OCI-LY3 (cell line): Measurements from ENCODE around the gene ETV6.

Experiments
- H2AFZ ChIP-seq: fragments of 200-600, 300-600 bp; shearing (Covaris generic); 2 replicates; pipeline ENCODE4 v1.6.0; 2014; ENCODE audit warnings: antibody characterized with exemption, low read depth, low read length
- H3K27ac ChIP-seq: fragments of 200-600, 300-600 bp; sonication (generic); 2 replicates; pipeline ENCODE4 v1.5.1; 2014; ENCODE audit warnings: mild to moderate bottlenecking, low read length, moderate library complexity, mixed read lengths
- H3K27me3 ChIP-seq: fragments of 200-600, 300-600 bp; sonication (generic); 2 replicates; pipeline ENCODE4 v1.6.1; 2014; ENCODE audit warnings: low read depth, low read length, mixed read lengths
- H3K36me3 ChIP-seq: fragments of 200-600, 300-600 bp; sonication (generic); replicated peaks from 2 replicates; pipeline ENCODE3; 2014; ENCODE audit warnings: low read depth, low read length, mixed read lengths
- H3K4me1 ChIP-seq: fragments of 300-600, 200-600 bp; sonication (generic); 2 replicates; pipeline ENCODE4 v1.6.1; 2014; ENCODE audit warnings: low read length, mixed read lengths
- H3K4me2 ChIP-seq: fragments of 200-600, 300-600 bp; sonication (generic); 2 replicates; pipeline ENCODE4 v1.6.1; 2014; ENCODE audit warnings: low read length, mixed read lengths
- H3K4me3 ChIP-seq: fragments of 300-600, 200-600 bp; sonication (generic); 2 replicates; pipeline ENCODE4 v1.5.1; 2014; ENCODE audit warnings: antibody characterized with exemption, mild to moderate bottlenecking, low read length, moderate library complexity
- H3K79me2 ChIP-seq: fragments of 300-600, 200-600 bp; shearing (Covaris generic); 2 replicates; pipeline ENCODE4 v1.6.1; 2014; ENCODE audit warnings: mild to moderate bottlenecking, low read length, mixed read lengths
- H3K9ac ChIP-seq: fragments of 300-600, 200-600 bp; shearing (Covaris generic); 2 replicates; pipeline ENCODE4 v1.6.0; 2014; ENCODE audit warnings: mild to moderate bottlenecking, low read length, moderate library complexity
- H3K9me3 ChIP-seq: fragments of 200-600, 300-600 bp; shearing (Covaris generic); 2 replicates; pipeline ENCODE4 v1.6.1; 2014; ENCODE audit warnings: low read length, mixed read lengths; ENCODE audit not compliant: insufficient read depth
- H4K20me1 ChIP-seq: fragments of 200-600, 300-600 bp; sonication (generic); 2 replicates; pipeline ENCODE4 v1.6.1; 2016; ENCODE audit warnings: low read length, mixed read lengths; ENCODE audit not compliant: insufficient read depth
- CTCF ChIP-seq: fragments of 200-600, 300-600 bp; sonication (generic); IDR thresholded peaks from 2 replicates; pipeline ENCODE4 v1.5.1; 2014; ENCODE audit warnings: antibody characterized with exemption, low read length, low read depth
- EZH2phosphoT487 ChIP-seq: fragments of 200-600 bp; shearing (Covaris generic); IDR thresholded peaks from 2 replicates; pipeline ENCODE4 v1.6.1; 2018; ENCODE audit warnings: antibody characterized with exemption, mixed run types, low read depth

ETV6 gene

GRCh38 chr12:11667171-11667570 lies 17.7 kb downstream of the ETV6 start:
- H2AFZ ChIP-seq, result no peak overlapping the region
- no peak overlapping the region for H3K27ac ChIP-seq
- H3K79me2 ChIP-seq, result peaks cover 100% of the 10 kb centered on the region
- no peak overlapping the region for H3K4me2 ChIP-seq
- H3K9me3 ChIP-seq, result no peaks in the 10 kb centered on the region
- H3K9ac ChIP-seq, result no peak overlapping the region
- no peak overlapping the region for H3K4me3 ChIP-seq
- TF ChIP-seq CTCF (no peak), EZH2phosphoT487 (no peak)
- peaks cover 98% of the 10 kb centered on the region for H4K20me1 ChIP-seq
- no peaks in the 10 kb centered on the region for H3K4me1 ChIP-seq
- no peaks in the 10 kb centered on the region for H3K27me3 ChIP-seq
- peaks cover 11% of the 10 kb centered on the region for H3K36me3 ChIP-seq

- Histone ChIP-seq H3K36me3 (peaks cover 9% of the 10 kb centered on the region), H3K4me2 (no peak overlapping the region), H3K9ac (no peak overlapping the region), H3K9me3 (no peaks in the 10 kb centered on the region), H3K4me1 (no peaks in the 10 kb centered on the region), H4K20me1 (peaks cover 98% of the 10 kb centered on the region), H2AFZ (no peak overlapping the region), H3K79me2 (peaks cover 100% of the 10 kb centered on the region), H3K27ac (no peak overlapping the region), H3K4me3 (no peak overlapping the region), H3K27me3 (no peaks in the 10 kb centered on the region)
- TF ChIP-seq EZH2phosphoT487, result no peak
- TF ChIP-seq CTCF, result no peak
These were observed 19.1 kb downstream of the ETV6 start for GRCh38 chr12:11668611-11669010.

GRCh38 chr12:11669348-11669747 lies 19.9 kb downstream of the ETV6 start:
- no peak overlapping the region for H3K4me3 ChIP-seq
- H3K27me3 ChIP-seq, result no peaks in the 10 kb centered on the region
- peaks cover 98% of the 10 kb centered on the region for H4K20me1 ChIP-seq
- H3K4me2 ChIP-seq, result no peak overlapping the region
- no peak overlapping the region for H3K27ac ChIP-seq
- TF ChIP-seq EZH2phosphoT487, result no peak
- TF ChIP-seq CTCF, result no peak
- no peaks in the 10 kb centered on the region for H3K4me1 ChIP-seq
- no peaks in the 10 kb centered on the region for H3K9me3 ChIP-seq
- no peak overlapping the region for H3K9ac ChIP-seq
- peaks cover 100% of the 10 kb centered on the region for H3K79me2 ChIP-seq
- peaks cover 9% of the 10 kb centered on the region for H3K36me3 ChIP-seq
- no peak overlapping the region for H2AFZ ChIP-seq

GRCh38 chr12:11672256-11673191 lies 23.1 kb downstream of the ETV6 start:
- H3K4me3 ChIP-seq, result no peak overlapping the region
- H3K27me3 ChIP-seq, result no peaks in the 10 kb centered on the region
- TF ChIP-seq EZH2phosphoT487 (no peak), CTCF (no peak)
- H3K79me2 ChIP-seq, result peaks cover 100% of the 10 kb centered on the region
- no peak overlapping the region for H3K9ac ChIP-seq
- H3K9me3 ChIP-seq, result no peaks in the 10 kb centered on the region
- H3K4me1 ChIP-seq, result no peaks in the 10 kb centered on the region
- H3K27ac ChIP-seq, result no peak overlapping the region
- H4K20me1 ChIP-seq, result peaks cover 98% of the 10 kb centered on the region
- H3K4me2 ChIP-seq, result no peak overlapping the region
- peaks cover 2% of the 10 kb centered on the region for H3K36me3 ChIP-seq
- no peak overlapping the region for H2AFZ ChIP-seq
